AG04449 (cell line): ENCODE results near the gene GCA.

Experiments used
- CTCF ChIA-PET: fragments of 350-600 bp; formaldehyde crosslinking; extraction: SDS; loops from one replicate; lab custom pipeline; 2021; ENCODE audit warnings: antibody characterized with exemption; lab: Yijun Ruan, JAX
- POLR2A ChIA-PET: fragments of 400-600, 350-600 bp; formaldehyde crosslinking; extraction: SDS; loops from one replicate; lab custom pipeline; 2020; ENCODE audit warnings: antibody characterized with exemption, inconsistent platforms; lab: Yijun Ruan, JAX
- DNase-seq: peaks from one replicate; pipeline ENCODE4 v3.0.0-alpha.2; 2010; ENCODE audit warnings: low read depth, low spot score
- H3K4me3 ChIP-seq: 2 replicates; pipeline ENCODE4 v1.5.1; 2011; ENCODE audit warnings: low read depth, mild to moderate bottlenecking, control low read depth, low read length
- TF ChIP-seq, protein P1 (sequence below): IDR thresholded peaks from one replicate; pipeline ENCODE4 v1.5.1; 2011; ENCODE audit warnings: mild to moderate bottlenecking, moderate library complexity, low read length, control low read depth, inconsistent platforms; ENCODE audit not compliant: insufficient read depth; ENCODE audit errors: missing control alignments

GCA gene

GRCh38 chr2:162365392-162365791 is 21.5 kb downstream of the GCA start:
- no peak for DNase-seq
- TF ChIP-seq, protein P1, sequence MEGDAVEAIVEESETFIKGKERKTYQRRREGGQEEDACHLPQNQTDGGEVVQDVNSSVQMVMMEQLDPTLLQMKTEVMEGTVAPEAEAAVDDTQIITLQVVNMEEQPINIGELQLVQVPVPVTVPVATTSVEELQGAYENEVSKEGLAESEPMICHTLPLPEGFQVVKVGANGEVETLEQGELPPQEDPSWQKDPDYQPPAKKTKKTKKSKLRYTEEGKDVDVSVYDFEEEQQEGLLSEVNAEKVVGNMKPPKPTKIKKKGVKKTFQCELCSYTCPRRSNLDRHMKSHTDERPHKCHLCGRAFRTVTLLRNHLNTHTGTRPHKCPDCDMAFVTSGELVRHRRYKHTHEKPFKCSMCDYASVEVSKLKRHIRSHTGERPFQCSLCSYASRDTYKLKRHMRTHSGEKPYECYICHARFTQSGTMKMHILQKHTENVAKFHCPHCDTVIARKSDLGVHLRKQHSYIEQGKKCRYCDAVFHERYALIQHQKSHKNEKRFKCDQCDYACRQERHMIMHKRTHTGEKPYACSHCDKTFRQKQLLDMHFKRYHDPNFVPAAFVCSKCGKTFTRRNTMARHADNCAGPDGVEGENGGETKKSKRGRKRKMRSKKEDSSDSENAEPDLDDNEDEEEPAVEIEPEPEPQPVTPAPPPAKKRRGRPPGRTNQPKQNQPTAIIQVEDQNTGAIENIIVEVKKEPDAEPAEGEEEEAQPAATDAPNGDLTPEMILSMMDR: no peak
- ChIA-PET POLR2A (no interaction called here), CTCF (no interaction called here)
- H3K4me3 ChIP-seq: no peak overlapping the region

GRCh38 chr2:162368494-162368893 is 24.6 kb downstream of the GCA start:
- ChIA-PET CTCF (no interaction called here), POLR2A (no interaction called here)
- TF ChIP-seq, protein P1: no peak
- no peak for DNase-seq
- H3K4me3 ChIP-seq: no peak overlapping the region

- no peak for DNase-seq
- TF ChIP-seq, protein P1: no peak
- POLR2A ChIA-PET: no interaction called here
- H3K4me3 ChIP-seq: no peak overlapping the region
- CTCF ChIA-PET: no interaction called here
Measured at GRCh38 chr2:162369551-162369950, 25.6 kb downstream of the GCA start.

DNA sequence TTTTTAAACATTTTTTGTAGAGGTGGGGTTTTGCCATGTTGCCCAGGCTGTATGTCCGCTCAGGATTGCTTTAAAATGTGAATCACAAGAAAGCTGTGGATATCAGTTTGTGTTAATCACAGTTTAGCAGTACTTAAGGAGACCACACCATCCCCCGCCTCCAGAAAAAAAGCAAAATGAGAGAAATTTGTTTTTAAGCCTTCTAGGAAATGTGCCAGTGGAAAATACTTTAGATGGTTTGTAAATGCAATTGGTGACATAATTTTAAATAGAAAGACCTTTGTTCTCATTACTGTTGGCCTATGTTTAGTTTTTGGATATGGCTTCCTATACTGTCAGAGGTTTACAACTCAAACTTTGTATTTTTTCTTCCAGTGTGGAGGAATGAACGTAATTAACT is 27.0 kb downstream of the GCA start:
- no peak for DNase-seq
- ChIA-PET CTCF (no interaction called here), POLR2A (no interaction called here)
- no peak overlapping the region for H3K4me3 ChIP-seq
- TF ChIP-seq, protein P1: no peak

GRCh38 chr2:162372818-162373217 is 28.9 kb downstream of the GCA start:
- ChIA-PET POLR2A (no interaction called here), CTCF (no interaction called here)
- H3K4me3 ChIP-seq: no peak overlapping the region
- TF ChIP-seq, protein P1: no peak
- DNase-seq: no peak

- no peak for DNase-seq
- TF ChIP-seq, protein P1: no peak
- no peak overlapping the region for H3K4me3 ChIP-seq
- POLR2A ChIA-PET: no interaction called here
- CTCF ChIA-PET: no interaction called here
Measured at GRCh38 chr2:162379719-162380580, 36.0 kb downstream of the GCA start.
